Panc1 (cell line): ENCODE measurements around the gene AFF2. TPM values are rescaled to one million over a fixed set of nuclear protein-coding genes. Genes with fewer than 3 reads are reported as not detected.

ENCODE experiments used
- ATAC-seq: fragments of 200-7000 bp; cut with Tn5 transposase; 2 replicates; pipeline ENCODE4 v1.9.1; 2020; ENCODE audit warnings: mild to moderate bottlenecking, moderate library complexity
- BruUV-seq: library from RNA; stranded (reverse); fragments of 400-500 nt; replicated peaks from 2 replicates; lab custom pipeline; 2021; lab: Mats Ljungman, UMichigan
- CTCF ChIA-PET: fragments of 300-600 bp; sonication (Branson Sonifier 250); formaldehyde crosslinking; loops from one replicate; lab custom pipeline; 2022; ENCODE audit warnings: antibody characterized with exemption; lab: Charles Lee
- POLR2A ChIA-PET: fragments of 300-600 bp; sonication (Branson Sonifier 250); formaldehyde crosslinking; loops from one replicate; lab custom pipeline; 2022; ENCODE audit warnings: antibody characterized with exemption; lab: Charles Lee
- DNase-seq: peaks from one replicate; pipeline ENCODE4 v3.0.0-alpha.2; 2010; ENCODE audit warnings: low read depth, low spot score
- H3K27ac ChIP-seq: 2 replicates; pipeline ENCODE4 v1.5.1; 2011; ENCODE audit warnings: mild to moderate bottlenecking, low read length, inconsistent platforms
- H3K27me3 ChIP-seq: fragments of 200-500 bp; sonication (Bioruptor generic); 2 replicates; pipeline ENCODE4 v1.6.0; 2014; ENCODE audit warnings: low read length, inconsistent platforms; ENCODE audit not compliant: control insufficient read depth, insufficient read depth
- H3K36me3 ChIP-seq: fragments of 200-500 bp; sonication (Bioruptor generic); 2 replicates; pipeline ENCODE4 v1.5.1; 2014; ENCODE audit warnings: inconsistent platforms, mild to moderate bottlenecking, low read length, moderate library complexity; ENCODE audit not compliant: control insufficient read depth, insufficient read depth
- H3K4me1 ChIP-seq: 2 replicates; pipeline ENCODE4 v1.5.1; 2011; ENCODE audit warnings: inconsistent platforms, mild to moderate bottlenecking, low read length, moderate library complexity; ENCODE audit not compliant: control insufficient read depth, insufficient read depth
- H3K4me3 ChIP-seq, 2 experiments: 2 replicates each; pipeline ENCODE4 v1.5.1; 2011 to 2012; ENCODE audit warnings: low read depth in 2 of 2, low read length in 2 of 2, mild to moderate bottlenecking in 2 of 2, inconsistent platforms in 1 of 2, moderate library complexity in 1 of 2
- H3K9me3 ChIP-seq: fragments of 200-500 bp; sonication (Bioruptor generic); 2 replicates; pipeline ENCODE4 v1.5.1; 2014; ENCODE audit warnings: low read depth, mild to moderate bottlenecking, inconsistent platforms, low read length, moderate library complexity; ENCODE audit not compliant: control insufficient read depth, insufficient read depth
- CTCF ChIP-seq: fragments of 450-650 bp; IDR thresholded peaks from 2 replicates; pipeline ENCODE4 v1.5.1; 2017; ENCODE audit warnings: mild to moderate bottlenecking
- POLR2AphosphoS5 ChIP-seq: IDR thresholded peaks from 2 replicates; pipeline ENCODE4 v1.6.1; 2012; ENCODE audit warnings: mild to moderate bottlenecking, low read depth, low read length, moderate library complexity
- SIN3A ChIP-seq: IDR thresholded peaks from 2 replicates; pipeline ENCODE4 v1.6.1; 2012; ENCODE audit warnings: low read depth, mild to moderate bottlenecking, low read length, moderate library complexity, borderline replicate concordance; ENCODE audit not compliant: insufficient read depth
- TCF7L2 ChIP-seq: IDR thresholded peaks from 2 replicates; pipeline ENCODE4 v1.6.1; 2011; ENCODE audit warnings: mild to moderate bottlenecking, low read depth, low read length, inconsistent platforms
- in situ Hi-C: cut with HindIII; loops from 2 replicates; pipeline ENCODE4 v1.10.0; 2016; ENCODE audit warnings: low sequenced_read_pairs, low pct_unique_long_range_greater_than_20kb
- intact Hi-C: fragments of 100-400 bp; cut with micrococcal nuclease; formaldehyde crosslinking; loops from one replicate; pipeline ENCODE4 v1.10.0; 2022; ENCODE audit not compliant: unreplicated experiment
- total RNA-seq: library from RNA; stranded (reverse); gene quantifications from one replicate; pipeline ENCODE4 v1.2.1, GENCODE V29; 2021; ENCODE audit not compliant: unreplicated experiment
- TF ChIP-seq, protein P1 (sequence below), 2 experiments: IDR thresholded peaks; 2 replicates each; pipeline ENCODE4 v1.6.1; 2011 to 2012; ENCODE audit warnings: low read depth in 2 of 2, control low read depth in 1 of 2, low read length in 1 of 2, mild to moderate bottlenecking in 1 of 2, moderate library complexity in 1 of 2; ENCODE audit not compliant: insufficient read depth in 1 of 2

Gene AFF2
- total RNA-seq, 1 experiment from 2014 or later: 0.05 TPM

- no peaks in the 10 kb centered on the region for H3K36me3 ChIP-seq
- TF ChIP-seq CTCF: no peak
- TF ChIP-seq, protein P1, sequence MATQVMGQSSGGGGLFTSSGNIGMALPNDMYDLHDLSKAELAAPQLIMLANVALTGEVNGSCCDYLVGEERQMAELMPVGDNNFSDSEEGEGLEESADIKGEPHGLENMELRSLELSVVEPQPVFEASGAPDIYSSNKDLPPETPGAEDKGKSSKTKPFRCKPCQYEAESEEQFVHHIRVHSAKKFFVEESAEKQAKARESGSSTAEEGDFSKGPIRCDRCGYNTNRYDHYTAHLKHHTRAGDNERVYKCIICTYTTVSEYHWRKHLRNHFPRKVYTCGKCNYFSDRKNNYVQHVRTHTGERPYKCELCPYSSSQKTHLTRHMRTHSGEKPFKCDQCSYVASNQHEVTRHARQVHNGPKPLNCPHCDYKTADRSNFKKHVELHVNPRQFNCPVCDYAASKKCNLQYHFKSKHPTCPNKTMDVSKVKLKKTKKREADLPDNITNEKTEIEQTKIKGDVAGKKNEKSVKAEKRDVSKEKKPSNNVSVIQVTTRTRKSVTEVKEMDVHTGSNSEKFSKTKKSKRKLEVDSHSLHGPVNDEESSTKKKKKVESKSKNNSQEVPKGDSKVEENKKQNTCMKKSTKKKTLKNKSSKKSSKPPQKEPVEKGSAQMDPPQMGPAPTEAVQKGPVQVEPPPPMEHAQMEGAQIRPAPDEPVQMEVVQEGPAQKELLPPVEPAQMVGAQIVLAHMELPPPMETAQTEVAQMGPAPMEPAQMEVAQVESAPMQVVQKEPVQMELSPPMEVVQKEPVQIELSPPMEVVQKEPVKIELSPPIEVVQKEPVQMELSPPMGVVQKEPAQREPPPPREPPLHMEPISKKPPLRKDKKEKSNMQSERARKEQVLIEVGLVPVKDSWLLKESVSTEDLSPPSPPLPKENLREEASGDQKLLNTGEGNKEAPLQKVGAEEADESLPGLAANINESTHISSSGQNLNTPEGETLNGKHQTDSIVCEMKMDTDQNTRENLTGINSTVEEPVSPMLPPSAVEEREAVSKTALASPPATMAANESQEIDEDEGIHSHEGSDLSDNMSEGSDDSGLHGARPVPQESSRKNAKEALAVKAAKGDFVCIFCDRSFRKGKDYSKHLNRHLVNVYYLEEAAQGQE (IDR thresholded peaks at IDR 0.05; ENCODE audit: insufficient read depth in 1 of 2, low read depth in 2 of 2, low read length in 1 of 2): no peak
- TF ChIP-seq TCF7L2: no peak
- TF ChIP-seq SIN3A: no peak
- intact Hi-C loops (no loop called here), in situ Hi-C loops (no loop called here)
- ChIA-PET POLR2A (no interaction called here), CTCF (no interaction called here)
- H3K27ac ChIP-seq: no peak overlapping the region
- no TSS peak for BruUV-seq
- H3K4me1 ChIP-seq: no peaks in the 10 kb centered on the region
- H3K9me3 ChIP-seq: no peaks in the 10 kb centered on the region
- no peak overlapping the region for H3K4me3 ChIP-seq
- DNase-seq: no peak
- no peak for ATAC-seq
- no peaks in the 10 kb centered on the region for H3K27me3 ChIP-seq
Measured at GRCh38 chrX:148700021-148700420, 199.6 kb downstream of the AFF2 start.

GRCh38 chrX:148713981-148714380, 213.6 kb downstream of the AFF2 start:
- TF ChIP-seq TCF7L2 (no peak), CTCF (no peak)
- no peaks in the 10 kb centered on the region for H3K9me3 ChIP-seq
- no TSS peak for BruUV-seq
- no peak for ATAC-seq
- ChIA-PET POLR2A (no interaction called here), CTCF (no interaction called here)
- no peak for DNase-seq
- no peaks in the 10 kb centered on the region; the same call in 1 of the 2 replicates for H3K36me3 ChIP-seq
- H3K27me3 ChIP-seq: no peaks in the 10 kb centered on the region
- H3K27ac ChIP-seq: no peak overlapping the region
- H3K4me1 ChIP-seq: no peaks in the 10 kb centered on the region
- in situ Hi-C loops: no loop called here
- H3K4me3 ChIP-seq: no peak overlapping the region
- intact Hi-C loops: no loop called here

DNA sequence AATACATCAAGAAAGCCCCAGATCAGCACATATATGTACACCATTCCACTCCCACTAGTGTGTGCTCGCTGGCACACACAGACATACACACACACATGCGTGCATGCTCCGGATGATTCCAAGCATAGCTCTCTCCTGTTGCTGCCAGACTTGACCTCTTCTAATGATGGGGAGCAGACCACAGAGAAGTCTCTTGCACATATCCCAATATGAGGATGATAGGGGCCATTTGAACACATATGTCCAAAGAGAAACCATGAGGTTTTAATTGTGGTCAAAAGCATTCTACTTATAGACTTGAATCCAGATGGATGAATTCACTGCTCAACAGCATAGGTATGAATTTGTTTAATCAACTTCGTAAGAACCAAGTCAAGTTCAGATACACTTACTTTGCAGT, 214.9 kb downstream of the AFF2 start:
- DNase-seq: no peak
- Histone ChIP-seq H3K36me3 (no peaks in the 10 kb centered on the region; the same call in 1 of the 2 replicates), H3K4me3 (no peak overlapping the region), H3K4me1 (no peaks in the 10 kb centered on the region), H3K27ac (no peak overlapping the region), H3K9me3 (no peaks in the 10 kb centered on the region), H3K27me3 (no peaks in the 10 kb centered on the region)
- BruUV-seq: no TSS peak
- CTCF ChIA-PET: no interaction called here
- in situ Hi-C loops (no loop called here), intact Hi-C loops (no loop called here)
- ATAC-seq: no peak
- POLR2A ChIA-PET: no interaction called here
- TF ChIP-seq POLR2AphosphoS5 (no peak), SIN3A (no peak), CTCF (no peak), TCF7L2 (no peak)
- TF ChIP-seq, protein P1 (IDR thresholded peaks at IDR 0.05; ENCODE audit: insufficient read depth in 1 of 2, low read depth in 2 of 2, low read length in 1 of 2): no peak
